ENCODE measurements around the gene LRSAM1. TPM values are rescaled to one million over a fixed set of nuclear protein-coding genes. Genes with fewer than 3 reads are reported as not detected.

LRSAM1 gene
- total and polyA plus RNA-seq, 9 of the 15 experiments (the other 6 are each of a cell fraction or from before 2014, with no cell fraction given) = 0.07 to 16.2 (median 4.7) TPM

GRCh38 chr9:127546125-127546832 is 95.0 kb downstream of the LRSAM1 start (continued):
- TF ChIP-seq ZBTB8A (IDR thresholded peaks at IDR 0.05; ENCODE audit: partially characterized antibody) (no peak), HNRNPH1 (optimal IDR thresholded peaks at IDR 0.05; ENCODE audit: low read depth, low read length) (no peak), CREM (IDR thresholded peaks at IDR 0.05; ENCODE audit: low read depth) (peak; percentile 52; the same call in 1 of the 2 replicates), ZNF174 (CRISPR knock-in tag; IDR thresholded peaks at IDR 0.05) (no peak), FOXA3 (CRISPR knock-in tag; conservative IDR thresholded peaks at IDR 0.05 in 1 of 2, IDR thresholded peaks at IDR 0.05 in 1 of 2) (0 out of 4 replicates have a peak, but pooled peaks of 1 of the 2 experiments have one; percentile 11), ZNF512 (tag; IDR thresholded peaks at IDR 0.05) (no peak), MTA3 (IDR thresholded peaks at IDR 0.05; ENCODE audit: borderline replicate concordance) (no peak), TRIM25 (IDR thresholded peaks at IDR 0.05; ENCODE audit: borderline replicate concordance) (no peak)
- TF ChIP-seq, protein P1, sequence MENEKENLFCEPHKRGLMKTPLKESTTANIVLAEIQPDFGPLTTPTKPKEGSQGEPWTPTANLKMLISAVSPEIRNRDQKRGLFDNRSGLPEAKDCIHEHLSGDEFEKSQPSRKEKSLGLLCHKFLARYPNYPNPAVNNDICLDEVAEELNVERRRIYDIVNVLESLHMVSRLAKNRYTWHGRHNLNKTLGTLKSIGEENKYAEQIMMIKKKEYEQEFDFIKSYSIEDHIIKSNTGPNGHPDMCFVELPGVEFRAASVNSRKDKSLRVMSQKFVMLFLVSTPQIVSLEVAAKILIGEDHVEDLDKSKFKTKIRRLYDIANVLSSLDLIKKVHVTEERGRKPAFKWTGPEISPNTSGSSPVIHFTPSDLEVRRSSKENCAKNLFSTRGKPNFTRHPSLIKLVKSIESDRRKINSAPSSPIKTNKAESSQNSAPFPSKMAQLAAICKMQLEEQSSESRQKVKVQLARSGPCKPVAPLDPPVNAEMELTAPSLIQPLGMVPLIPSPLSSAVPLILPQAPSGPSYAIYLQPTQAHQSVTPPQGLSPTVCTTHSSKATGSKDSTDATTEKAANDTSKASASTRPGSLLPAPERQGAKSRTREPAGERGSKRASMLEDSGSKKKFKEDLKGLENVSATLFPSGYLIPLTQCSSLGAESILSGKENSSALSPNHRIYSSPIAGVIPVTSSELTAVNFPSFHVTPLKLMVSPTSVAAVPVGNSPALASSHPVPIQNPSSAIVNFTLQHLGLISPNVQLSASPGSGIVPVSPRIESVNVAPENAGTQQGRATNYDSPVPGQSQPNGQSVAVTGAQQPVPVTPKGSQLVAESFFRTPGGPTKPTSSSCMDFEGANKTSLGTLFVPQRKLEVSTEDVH (IDR thresholded peaks at IDR 0.05; ENCODE audit: low read depth, partially characterized antibody) = no peak
- TF ChIP-seq, protein P2, sequence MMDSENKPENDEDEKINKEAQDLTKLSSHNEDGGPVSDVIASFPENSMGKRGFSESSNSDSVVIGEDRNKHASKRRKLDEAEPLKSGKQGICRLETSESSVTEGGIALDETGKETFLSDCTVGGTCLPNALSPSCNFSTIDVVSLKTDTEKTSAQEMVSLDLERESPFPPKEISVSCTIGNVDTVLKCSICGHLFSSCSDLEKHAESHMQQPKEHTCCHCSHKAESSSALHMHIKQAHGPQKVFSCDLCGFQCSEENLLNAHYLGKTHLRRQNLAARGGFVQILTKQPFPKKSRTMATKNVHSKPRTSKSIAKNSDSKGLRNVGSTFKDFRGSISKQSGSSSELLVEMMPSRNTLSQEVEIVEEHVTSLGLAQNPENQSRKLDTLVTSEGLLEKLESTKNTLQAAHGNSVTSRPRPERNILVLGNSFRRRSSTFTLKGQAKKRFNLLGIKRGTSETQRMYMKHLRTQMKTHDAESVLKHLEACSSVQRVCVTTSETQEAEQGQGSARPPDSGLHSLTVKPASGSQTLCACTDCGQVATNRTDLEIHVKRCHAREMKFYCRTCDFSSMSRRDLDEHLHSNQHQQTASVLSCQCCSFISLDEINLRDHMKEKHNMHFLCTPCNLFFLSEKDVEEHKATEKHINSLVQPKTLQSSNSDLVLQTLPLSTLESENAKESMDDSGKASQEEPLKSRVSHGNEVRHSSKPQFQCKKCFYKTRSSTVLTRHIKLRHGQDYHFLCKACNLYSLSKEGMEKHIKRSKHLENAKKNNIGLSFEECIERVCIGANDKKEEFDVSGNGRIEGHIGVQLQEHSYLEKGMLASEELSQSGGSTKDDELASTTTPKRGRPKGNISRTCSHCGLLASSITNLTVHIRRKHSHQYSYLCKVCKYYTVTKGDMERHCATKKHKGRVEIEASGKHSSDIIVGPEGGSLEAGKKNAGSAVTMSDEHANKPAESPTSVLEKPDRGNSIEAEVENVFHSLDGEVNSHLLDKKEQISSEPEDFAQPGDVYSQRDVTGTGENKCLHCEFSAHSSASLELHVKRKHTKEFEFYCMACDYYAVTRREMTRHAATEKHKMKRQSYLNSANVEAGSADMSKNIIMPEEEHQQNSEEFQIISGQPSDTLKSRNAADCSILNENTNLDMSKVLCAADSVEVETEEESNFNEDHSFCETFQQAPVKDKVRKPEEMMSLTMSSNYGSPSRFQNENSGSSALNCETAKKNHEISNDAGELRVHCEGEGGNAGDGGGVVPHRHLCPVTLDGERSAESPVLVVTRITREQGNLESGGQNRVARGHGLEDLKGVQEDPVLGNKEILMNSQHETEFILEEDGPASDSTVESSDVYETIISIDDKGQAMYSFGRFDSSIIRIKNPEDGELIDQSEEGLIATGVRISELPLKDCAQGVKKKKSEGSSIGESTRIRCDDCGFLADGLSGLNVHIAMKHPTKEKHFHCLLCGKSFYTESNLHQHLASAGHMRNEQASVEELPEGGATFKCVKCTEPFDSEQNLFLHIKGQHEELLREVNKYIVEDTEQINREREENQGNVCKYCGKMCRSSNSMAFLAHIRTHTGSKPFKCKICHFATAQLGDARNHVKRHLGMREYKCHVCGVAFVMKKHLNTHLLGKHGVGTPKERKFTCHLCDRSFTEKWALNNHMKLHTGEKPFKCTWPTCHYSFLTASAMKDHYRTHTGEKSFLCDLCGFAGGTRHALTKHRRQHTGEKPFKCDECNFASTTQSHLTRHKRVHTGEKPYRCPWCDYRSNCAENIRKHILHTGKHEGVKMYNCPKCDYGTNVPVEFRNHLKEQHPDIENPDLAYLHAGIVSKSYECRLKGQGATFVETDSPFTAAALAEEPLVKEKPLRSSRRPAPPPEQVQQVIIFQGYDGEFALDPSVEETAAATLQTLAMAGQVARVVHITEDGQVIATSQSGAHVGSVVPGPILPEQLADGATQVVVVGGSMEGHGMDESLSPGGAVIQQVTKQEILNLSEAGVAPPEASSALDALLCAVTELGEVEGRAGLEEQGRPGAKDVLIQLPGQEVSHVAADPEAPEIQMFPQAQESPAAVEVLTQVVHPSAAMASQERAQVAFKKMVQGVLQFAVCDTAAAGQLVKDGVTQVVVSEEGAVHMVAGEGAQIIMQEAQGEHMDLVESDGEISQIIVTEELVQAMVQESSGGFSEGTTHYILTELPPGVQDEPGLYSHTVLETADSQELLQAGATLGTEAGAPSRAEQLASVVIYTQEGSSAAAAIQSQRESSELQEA (IDR thresholded peaks at IDR 0.05; ENCODE audit: low read depth) = no peak

Data from K562 (cell line).